ENCODE results near the gene GRID1. TPM values are rescaled to one million over a fixed set of nuclear protein-coding genes. Genes with fewer than 3 reads are reported as not detected.

GRID1 gene
- total RNA-seq, 1 experiment from 2014 or later = not detected

GRCh38 chr10:85891472-85891871 is 475.1 kb downstream of the GRID1 start:
- CTCF ChIA-PET = no interaction called here
- Histone ChIP-seq H3K27ac (ENCODE audit: low read length) (no peak overlapping the region), H3K4me2 (ENCODE audit: low read length) (no peak overlapping the region), H3K9me2 (replicated peaks; ENCODE audit: low read length) (no peaks in the 10 kb centered on the region), H3F3A (ENCODE audit: low read length, unreplicated experiment) (no peaks in the 10 kb centered on the region), H4K20me1 (ENCODE audit: low read length) (no peaks in the 10 kb centered on the region), H3K9ac (ENCODE audit: low read length) (no peak overlapping the region), H3K27me3 (ENCODE audit: low read length) (no peaks in the 10 kb centered on the region), H3K36me3 (ENCODE audit: low read depth, low read length) (no peaks in the 10 kb centered on the region), H3K4me1 (ENCODE audit: insufficient read depth, low read length) (no peaks in the 10 kb centered on the region), H3K79me2 (ENCODE audit: low read length) (no peaks in the 10 kb centered on the region), H3K4me3 (ENCODE audit: low read length) (no peak overlapping the region), H3K9me3 (ENCODE audit: low read length) (0 out of 2 replicates have a peak, but pooled peaks cover 6% of the 10 kb centered on the region), H2AFZ (ENCODE audit: low read length) (no peak overlapping the region)
- TF ChIP-seq CTCF (conservative IDR thresholded peaks at IDR 0.05; ENCODE audit: low read depth, low read length) (no peak), EZH2phosphoT487 (IDR thresholded peaks at IDR 0.05; ENCODE audit: borderline replicate concordance, low read length) (no peak), EZH2 (IDR thresholded peaks at IDR 0.05; ENCODE audit: low read length, unreplicated experiment) (no peak)
- intact Hi-C loops (cut with micrococcal nuclease) = no loop called here
- no peak for ATAC-seq
- POLR2A ChIA-PET (ENCODE audit: unreplicated experiment) = no interaction called here
- no peak for DNase-seq
- BruUV-seq (replicated peaks) = no TSS peak

GRCh38 chr10:85888559-85888958 is 478.0 kb downstream of the GRID1 start:
- H4K20me1 ChIP-seq (ENCODE audit: low read length) = no peaks in the 10 kb centered on the region
- CTCF ChIA-PET = no interaction called here
- H3K27ac ChIP-seq (ENCODE audit: low read length) = no peak overlapping the region
- no peaks in the 10 kb centered on the region for H3K27me3 ChIP-seq (ENCODE audit: low read length)
- H3F3A ChIP-seq (ENCODE audit: low read length, unreplicated experiment) = no peaks in the 10 kb centered on the region
- DNase-seq (no peak), ATAC-seq (no peak)
- no peaks in the 10 kb centered on the region for H3K79me2 ChIP-seq (ENCODE audit: low read length)
- POLR2A ChIA-PET (ENCODE audit: unreplicated experiment) = no interaction called here
- no peaks in the 10 kb centered on the region for H3K9me2 ChIP-seq (replicated peaks; ENCODE audit: low read length)
- H2AFZ ChIP-seq (ENCODE audit: low read length) = no peak overlapping the region
- 0 out of 2 replicates have a peak, but pooled peaks cover 3% of the 10 kb centered on the region for H3K9me3 ChIP-seq (ENCODE audit: low read length)
- H3K4me1 ChIP-seq (ENCODE audit: insufficient read depth, low read length) = no peaks in the 10 kb centered on the region
- no TSS peak for BruUV-seq (replicated peaks)
- H3K4me3 ChIP-seq (ENCODE audit: low read length) = no peak overlapping the region
- intact Hi-C loops (cut with micrococcal nuclease) = no loop called here
- H3K36me3 ChIP-seq (ENCODE audit: low read depth, low read length) = no peaks in the 10 kb centered on the region
- H3K9ac ChIP-seq (ENCODE audit: low read length) = no peak overlapping the region
- TF ChIP-seq EZH2 (IDR thresholded peaks at IDR 0.05; ENCODE audit: low read length, unreplicated experiment) (no peak), CTCF (conservative IDR thresholded peaks at IDR 0.05; ENCODE audit: low read depth, low read length) (no peak), EZH2phosphoT487 (IDR thresholded peaks at IDR 0.05; ENCODE audit: borderline replicate concordance, low read length) (no peak)
- H3K4me2 ChIP-seq (ENCODE audit: low read length) = no peak overlapping the region

GRCh38 chr10:85888004-85888403 is 478.6 kb downstream of the GRID1 start:
- no peak for ATAC-seq
- no peak for DNase-seq
- CTCF ChIA-PET = no interaction called here

More at GRCh38 chr10:85888004-85888403, 478.6 kb downstream of the GRID1 start:
- no peak overlapping the region for H3K27ac ChIP-seq (ENCODE audit: low read length)
- no peak overlapping the region for H3K9ac ChIP-seq (ENCODE audit: low read length)
- no peaks in the 10 kb centered on the region for H3K79me2 ChIP-seq (ENCODE audit: low read length)
- no peak overlapping the region for H2AFZ ChIP-seq (ENCODE audit: low read length)
- H3K36me3 ChIP-seq (ENCODE audit: low read depth, low read length) = no peaks in the 10 kb centered on the region
- intact Hi-C loops (cut with micrococcal nuclease) = no loop called here
- no TSS peak for BruUV-seq (replicated peaks)
- no peaks in the 10 kb centered on the region for H3K9me2 ChIP-seq (replicated peaks; ENCODE audit: low read length)
- H3K27me3 ChIP-seq (ENCODE audit: low read length) = no peaks in the 10 kb centered on the region
- H3F3A ChIP-seq (ENCODE audit: low read length, unreplicated experiment) = no peaks in the 10 kb centered on the region
- POLR2A ChIA-PET (ENCODE audit: unreplicated experiment) = no interaction called here
- H3K9me3 ChIP-seq (ENCODE audit: low read length) = no peaks in the 10 kb centered on the region
- H4K20me1 ChIP-seq (ENCODE audit: low read length) = no peaks in the 10 kb centered on the region
- no peak overlapping the region for H3K4me3 ChIP-seq (ENCODE audit: low read length)
- no peaks in the 10 kb centered on the region for H3K4me1 ChIP-seq (ENCODE audit: insufficient read depth, low read length)
- TF ChIP-seq EZH2phosphoT487 (IDR thresholded peaks at IDR 0.05; ENCODE audit: borderline replicate concordance, low read length) = no peak
- no peak for TF ChIP-seq CTCF (conservative IDR thresholded peaks at IDR 0.05; ENCODE audit: low read depth, low read length)
- TF ChIP-seq EZH2 (IDR thresholded peaks at IDR 0.05; ENCODE audit: low read length, unreplicated experiment) = no peak
- H3K4me2 ChIP-seq (ENCODE audit: low read length) = no peak overlapping the region

All from PC-3 (cell line).